HG02759 (cell line): Measurements from ENCODE around the gene RHOD.

Experiments used
- ATAC-seq: cut with Tn5 transposase; IDR thresholded peaks from one replicate; pipeline ENCODE4 v1.9.1; 2021; ENCODE audit warnings: mild to moderate bottlenecking, moderate library complexity; ENCODE audit not compliant: unreplicated experiment

RHOD gene

GRCh38 chr11:67056267-67057204, at the start of gene RHOD:
Gene RHOD, plus strand, starts transcription at chr11:67056847. Its CDS starts 56 bp downstream, at chr11:67056903.
- ATAC-seq: no peak

GRCh38 chr11:67007126-67007525, 49.5 kb upstream of the RHOD start:
- no peak for ATAC-seq

DNA sequence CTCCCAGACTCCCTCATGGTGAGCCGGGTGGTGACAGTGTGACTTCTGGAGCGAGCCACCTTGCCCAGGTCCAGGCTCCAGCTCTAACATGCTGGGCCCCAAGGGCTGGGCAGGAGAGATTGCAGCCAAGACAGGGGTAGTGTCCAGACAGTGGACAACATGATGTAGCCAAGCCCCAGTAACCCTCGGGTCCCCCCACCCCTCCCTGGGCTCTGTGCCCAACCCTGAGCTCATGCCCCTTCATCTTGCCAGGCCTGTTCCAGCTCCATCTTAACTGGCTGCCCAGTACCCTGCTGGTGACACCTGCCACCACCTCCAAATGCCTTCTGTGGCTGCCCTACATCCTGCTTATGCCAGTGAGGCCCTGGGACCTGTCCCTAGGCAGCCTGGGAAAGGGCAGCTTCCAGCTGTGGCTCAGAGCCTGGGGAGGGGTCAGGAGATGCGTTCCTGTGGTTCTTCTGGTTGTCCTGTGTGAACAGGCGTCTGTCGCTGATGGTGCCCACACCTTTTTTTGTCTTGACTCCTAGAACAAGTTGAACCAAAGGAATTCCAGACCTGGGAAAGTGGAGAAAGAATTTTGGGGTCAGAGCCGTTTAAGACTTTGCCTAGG, 46.2 kb upstream of the RHOD start:
- no peak for ATAC-seq

- ATAC-seq: no peak
Measured at GRCh38 chr11:67013511-67014045, 43.1 kb upstream of the RHOD start.

DNA sequence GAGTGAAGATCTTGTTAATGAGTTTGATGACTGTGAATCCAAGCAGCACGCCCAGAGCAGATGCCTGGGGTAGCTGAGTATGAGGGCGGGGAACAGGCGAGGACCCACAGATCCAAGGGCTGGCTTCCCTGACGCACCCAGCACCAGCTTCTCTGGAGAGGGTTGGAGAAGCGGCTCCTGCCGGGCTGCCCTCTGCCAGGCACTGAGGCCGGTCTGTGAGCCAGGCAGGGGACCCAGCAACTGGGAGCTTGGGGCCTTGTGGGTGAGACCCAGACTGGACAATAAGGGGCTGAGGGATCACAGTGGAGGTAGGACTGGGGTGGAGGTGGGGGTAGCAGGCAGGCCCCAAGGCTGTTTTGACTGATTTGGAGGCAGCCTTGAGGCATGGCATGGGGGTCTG, 42.3 kb upstream of the RHOD start:
- ATAC-seq: no peak

GRCh38 chr11:67015048-67015447, 41.6 kb upstream of the RHOD start:
- no peak for ATAC-seq

- no peak for ATAC-seq
Measured at GRCh38 chr11:67016550-67016949, 40.1 kb upstream of the RHOD start.

DNA sequence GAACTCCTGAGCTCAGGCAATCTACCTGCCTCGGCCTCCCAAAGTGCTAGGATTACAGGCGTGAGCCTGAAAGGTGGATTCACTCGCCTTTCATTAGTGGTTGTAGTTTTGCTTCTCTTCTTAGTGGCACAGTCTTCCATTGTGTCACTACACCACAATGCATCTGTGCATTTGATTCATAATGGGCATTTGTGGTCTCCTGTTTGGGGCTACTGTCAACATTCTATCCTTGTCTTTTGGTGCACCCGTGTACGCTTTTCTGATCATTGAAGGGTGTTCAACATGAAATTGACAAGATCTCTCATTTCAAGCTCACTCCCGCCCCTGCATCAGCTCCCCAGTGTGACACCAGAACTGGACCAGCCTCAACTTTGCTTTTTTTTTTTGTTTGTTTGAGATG, 35.7 kb upstream of the RHOD start:
- no peak for ATAC-seq

- no peak for ATAC-seq
Measured at GRCh38 chr11:67022341-67022933, 34.2 kb upstream of the RHOD start.

DNA sequence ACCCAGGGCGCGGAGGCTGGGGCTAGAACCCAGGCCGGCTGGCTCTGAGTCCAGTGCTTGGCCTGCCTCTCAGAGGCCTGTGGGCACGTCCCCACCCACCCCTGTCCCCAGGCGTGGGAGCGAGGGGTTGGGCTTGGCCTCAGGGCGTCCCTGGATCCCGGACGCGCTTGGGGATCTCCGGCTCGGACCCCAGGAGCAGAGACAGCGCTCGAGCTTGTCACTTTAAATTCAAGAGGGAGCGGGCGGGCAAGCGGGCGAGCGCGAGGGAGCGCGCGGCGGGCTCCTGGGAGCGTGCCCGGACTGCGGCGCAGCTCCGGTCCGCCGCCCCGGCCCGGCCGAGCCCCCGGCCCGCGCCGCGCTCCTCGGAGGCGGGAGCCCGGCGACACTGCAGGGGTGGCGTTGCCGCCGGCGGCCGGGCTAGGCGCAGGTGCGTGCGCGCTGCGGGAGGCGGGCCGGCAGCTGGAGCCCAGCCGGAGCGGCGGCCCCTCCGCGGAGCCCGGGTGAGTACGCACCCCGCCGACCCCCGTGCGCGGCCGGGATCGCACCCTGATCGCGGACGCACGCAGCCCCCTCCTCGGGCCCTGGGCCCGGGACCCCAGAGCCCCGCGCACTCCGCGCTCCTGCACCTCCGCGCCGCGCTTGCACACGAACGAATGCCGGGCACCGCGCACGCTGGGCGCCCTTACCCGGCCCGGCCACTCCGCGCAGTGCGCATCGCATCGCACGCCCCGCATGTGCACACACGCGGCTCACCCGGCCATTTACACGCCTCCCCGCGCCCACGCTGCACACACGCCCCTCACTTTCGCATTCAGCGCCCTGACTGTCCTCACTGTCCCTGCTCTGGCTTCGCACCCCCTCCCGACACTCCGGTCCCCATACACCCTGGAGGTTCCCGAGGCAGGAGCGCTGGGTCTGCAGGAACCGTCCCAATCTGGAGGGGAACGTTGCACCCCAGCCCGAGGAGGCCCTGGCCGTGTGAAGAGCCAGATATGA, 33.4 kb upstream of the RHOD start, which contains the start of gene SYT12:
Gene SYT12, plus strand, starts transcription at position 174 of the 996 bp plus-strand sequence. CDS start 7,011 bp downstream, outside the sequence.
- no peak for ATAC-seq

- no peak for ATAC-seq
Measured at GRCh38 chr11:67023957-67024353, 32.7 kb upstream of the RHOD start.

- no peak for ATAC-seq
Measured at GRCh38 chr11:67024410-67024809, 32.2 kb upstream of the RHOD start.

DNA sequence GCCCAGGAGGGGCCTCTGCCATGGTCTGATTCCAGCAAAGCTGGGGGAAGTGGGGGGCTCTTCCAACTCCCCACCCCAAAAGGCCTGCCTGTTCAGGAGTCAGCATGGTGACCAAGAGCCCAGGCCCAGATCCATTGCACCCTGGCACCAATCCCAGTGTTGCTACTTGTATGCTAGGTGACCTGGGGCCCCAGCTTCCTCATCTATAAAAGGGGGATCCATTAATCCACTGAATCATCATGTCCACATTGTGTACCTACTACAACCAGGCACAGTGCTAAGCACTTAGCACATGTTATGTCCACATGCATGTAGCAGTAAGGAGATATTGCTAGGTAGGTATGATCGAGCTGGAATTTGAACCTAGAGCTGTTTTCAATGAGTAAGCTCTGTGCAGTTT, 31.7 kb upstream of the RHOD start:
- ATAC-seq: no peak

- no peak for ATAC-seq
Measured at GRCh38 chr11:67025750-67026149, 30.9 kb upstream of the RHOD start.

DNA sequence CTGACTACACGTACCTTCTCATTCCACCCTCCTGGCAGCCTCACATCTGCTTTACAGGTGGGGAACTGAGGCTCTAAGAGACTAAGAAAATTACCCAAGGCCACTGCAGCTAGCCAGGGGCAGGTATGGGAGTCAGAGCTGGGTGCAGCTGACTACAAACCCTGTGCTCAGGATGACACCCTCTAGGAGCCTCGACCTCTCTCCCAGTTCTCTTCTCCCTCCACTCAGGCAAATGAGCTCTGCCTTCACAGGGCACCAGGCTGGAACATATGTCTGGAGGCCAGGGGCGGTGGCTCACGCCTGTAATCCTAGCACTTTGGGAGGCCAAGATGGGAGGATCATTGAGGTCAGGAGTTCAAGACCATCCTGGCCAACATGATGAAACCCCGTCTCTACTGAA, 29.7 kb upstream of the RHOD start:
- ATAC-seq: no peak

GRCh38 chr11:67027483-67027930, 29.1 kb upstream of the RHOD start:
- peak; percentile 18 for ATAC-seq

- peak; percentile 66 for ATAC-seq
Measured at GRCh38 chr11:67027943-67028542, 28.6 kb upstream of the RHOD start.

DNA sequence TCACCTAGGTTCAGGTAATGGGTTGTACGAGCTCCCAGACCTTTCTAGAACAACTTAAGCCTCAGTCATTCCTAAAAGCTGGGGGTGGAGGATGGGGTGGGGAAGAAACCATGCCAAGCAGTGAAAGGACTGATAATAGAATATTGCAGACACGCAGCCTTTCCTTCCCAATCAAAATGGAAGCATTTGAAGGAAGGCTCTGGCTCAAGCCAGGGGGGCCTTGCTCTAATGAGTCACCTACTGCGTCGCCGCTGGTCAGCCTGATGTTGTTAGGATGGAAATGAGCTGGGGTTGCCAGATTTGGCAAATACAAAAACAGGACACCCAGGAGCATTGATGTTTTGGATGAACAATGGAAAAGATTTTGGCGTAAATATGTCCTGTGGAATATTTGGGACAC, 27.5 kb upstream of the RHOD start:
- ATAC-seq: no peak

DNA sequence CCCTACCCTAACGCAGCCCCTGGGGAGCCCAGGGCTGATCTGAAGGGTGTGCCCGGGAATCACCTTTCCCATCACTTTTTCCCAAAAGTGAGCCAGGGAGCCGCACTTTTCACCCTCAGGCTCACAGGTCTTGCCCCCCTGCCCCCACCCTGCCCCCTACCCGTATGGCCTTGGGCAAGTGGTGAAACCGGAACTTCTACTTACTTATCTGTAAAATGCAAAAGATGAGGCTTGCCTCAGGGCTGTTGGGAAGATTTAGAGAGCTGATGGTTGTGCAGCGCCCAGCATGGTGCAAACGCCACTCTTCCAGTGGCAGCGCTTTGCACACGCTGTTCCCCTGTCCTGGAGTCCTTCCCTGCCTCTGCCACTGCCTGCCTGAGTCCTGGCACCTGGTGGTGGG, 25.7 kb upstream of the RHOD start:
- ATAC-seq: no peak
